ENCODE data around the gene NPHP1.
A peak's percentile ranks its signal among the peaks of the same experiment; 100 is the strongest.
"Not testable (repeated sequence)": the region's sequence is repeated elsewhere in the genome, so short reads cannot be mapped to it uniquely, and the experiment has no call there.

The NPHP1 gene

DNA sequence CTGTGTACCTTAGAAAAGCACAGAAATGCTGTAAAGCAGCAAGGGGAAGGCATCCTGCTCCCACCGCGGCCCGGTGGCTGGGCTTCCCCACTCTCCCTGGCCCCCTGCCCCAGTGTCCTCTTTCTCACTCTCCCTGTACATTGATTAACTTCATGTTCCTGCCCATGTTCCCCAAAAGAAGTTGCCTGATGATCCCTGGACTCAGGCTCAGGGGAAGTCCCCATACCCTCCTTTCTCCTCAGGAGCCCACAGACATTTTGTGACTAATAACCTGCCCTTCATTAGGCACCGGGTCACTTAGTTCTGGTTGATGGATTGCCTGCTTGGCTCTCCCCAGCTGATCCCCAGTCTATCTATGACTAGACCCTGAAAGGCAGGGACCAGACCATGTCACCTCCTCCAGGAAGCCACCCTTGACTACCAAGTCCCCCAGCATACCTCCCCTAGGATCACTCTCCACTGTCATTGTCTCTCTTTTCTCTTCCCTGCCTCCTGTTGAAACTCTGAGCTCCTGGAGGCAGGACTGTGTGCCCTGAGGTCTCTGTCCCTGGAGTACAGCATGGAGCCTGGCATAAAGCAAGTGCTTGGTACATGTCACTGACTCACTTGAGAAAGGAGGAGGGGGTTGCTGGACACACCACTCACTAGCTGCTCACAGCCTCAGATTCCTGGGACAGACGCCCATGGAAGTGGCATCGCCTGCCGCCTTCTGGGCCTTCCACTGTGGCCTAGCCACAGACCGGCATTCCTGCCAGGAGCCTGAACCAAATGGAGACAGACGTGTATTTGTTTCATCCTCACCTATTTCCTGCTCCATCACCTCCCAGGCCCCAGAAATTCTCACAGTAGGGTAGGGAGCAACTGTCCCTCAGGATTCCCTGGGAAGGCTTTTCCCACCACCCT lies 102.7 kb downstream of the NPHP1 start:
- DNase-seq: peak; percentile 29

DNA sequence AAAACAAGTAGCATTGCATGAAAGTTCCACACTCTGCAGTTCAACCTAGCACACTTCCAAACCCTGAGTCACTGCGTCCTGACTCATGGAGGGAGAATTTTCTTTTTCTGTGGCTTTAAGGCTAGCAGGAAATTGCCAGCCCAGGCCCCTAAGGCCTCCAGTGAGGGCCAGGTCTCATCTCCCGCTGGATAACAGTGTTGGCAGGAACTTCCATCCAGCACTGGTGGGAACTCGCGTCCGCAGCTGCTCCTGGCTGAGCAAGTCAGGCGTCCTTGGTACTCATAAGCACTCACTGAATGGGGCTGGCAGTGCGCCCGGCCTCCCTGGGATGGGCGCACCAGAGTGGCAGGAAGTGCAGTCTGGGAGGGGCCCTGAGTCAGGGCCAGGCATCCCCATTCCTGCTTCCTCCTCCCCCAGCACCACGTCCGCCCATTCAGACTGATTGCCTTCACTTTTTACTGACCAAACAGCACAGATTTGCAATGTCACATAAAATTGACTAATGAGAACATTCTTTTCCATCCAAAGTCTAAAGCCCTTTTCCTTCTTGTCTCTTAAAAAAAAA lies 103.5 kb downstream of the NPHP1 start:
- peak; percentile 85 for DNase-seq

DNA sequence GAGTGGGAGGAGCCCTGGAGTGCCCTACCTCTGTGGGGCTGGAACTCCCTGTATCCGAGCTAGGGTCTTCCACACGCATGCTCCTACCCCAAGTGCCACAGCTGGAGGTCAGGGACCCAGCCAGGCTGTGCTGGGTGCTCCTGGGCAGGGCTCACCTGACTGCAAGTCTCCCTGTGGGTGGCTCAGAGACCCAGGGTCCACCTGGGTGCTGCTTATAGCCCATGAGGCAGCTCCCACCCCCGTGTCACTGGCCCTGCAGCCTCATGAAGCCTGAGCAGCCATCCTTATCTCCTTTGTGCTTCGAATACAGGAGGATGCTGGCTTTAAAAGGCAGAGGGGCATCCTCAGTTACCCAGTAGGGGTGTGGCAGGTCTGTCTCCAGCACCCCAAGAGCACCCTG lies 103.9 kb downstream of the NPHP1 start:
- DNase-seq: not testable (repeated sequence)

DNA sequence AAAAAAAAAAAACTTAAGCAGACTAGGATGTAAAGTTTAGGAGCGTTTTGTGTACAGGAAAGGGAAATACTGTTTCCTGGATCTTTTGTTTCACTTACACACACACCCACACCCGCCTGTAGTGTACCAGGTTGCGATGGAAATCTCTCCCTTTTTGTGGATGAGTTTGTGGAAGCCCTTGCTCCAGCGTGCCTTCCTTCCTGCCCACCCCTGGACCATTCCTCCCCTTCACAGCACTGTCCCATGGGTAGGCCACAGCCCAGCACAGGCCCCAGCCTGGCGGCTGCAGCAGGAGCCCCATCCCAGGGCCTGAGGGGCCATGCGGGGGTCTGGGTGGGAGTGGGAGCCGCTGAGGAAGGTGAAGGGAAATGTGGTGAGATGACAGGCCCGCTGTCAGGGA lies 104.3 kb downstream of the NPHP1 start:
- DNase-seq: no peak

GRCh38 chr2:110099471-110100225 lies 105.2 kb downstream of the NPHP1 start:
- DNase-seq: no peak

DNA sequence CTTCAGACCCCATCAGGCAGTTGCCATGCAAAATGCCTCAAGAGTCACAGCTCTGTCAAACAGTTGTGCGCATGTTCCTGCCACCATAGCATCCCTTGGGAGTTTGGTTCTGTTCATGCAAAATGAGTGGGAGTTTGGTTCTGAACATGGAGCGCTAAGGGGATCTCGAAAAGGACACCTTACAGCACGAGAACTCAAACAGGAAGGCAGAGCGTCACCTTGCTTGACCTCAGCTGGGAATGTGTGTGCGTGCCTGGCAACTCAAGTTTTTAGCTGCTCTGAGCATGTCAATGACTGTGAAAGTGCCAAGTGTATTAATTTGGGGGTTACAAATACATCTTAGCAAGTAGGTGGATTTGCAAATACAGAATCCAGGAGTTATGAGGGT lies 105.8 kb downstream of the NPHP1 start:
- no peak for DNase-seq

DNA sequence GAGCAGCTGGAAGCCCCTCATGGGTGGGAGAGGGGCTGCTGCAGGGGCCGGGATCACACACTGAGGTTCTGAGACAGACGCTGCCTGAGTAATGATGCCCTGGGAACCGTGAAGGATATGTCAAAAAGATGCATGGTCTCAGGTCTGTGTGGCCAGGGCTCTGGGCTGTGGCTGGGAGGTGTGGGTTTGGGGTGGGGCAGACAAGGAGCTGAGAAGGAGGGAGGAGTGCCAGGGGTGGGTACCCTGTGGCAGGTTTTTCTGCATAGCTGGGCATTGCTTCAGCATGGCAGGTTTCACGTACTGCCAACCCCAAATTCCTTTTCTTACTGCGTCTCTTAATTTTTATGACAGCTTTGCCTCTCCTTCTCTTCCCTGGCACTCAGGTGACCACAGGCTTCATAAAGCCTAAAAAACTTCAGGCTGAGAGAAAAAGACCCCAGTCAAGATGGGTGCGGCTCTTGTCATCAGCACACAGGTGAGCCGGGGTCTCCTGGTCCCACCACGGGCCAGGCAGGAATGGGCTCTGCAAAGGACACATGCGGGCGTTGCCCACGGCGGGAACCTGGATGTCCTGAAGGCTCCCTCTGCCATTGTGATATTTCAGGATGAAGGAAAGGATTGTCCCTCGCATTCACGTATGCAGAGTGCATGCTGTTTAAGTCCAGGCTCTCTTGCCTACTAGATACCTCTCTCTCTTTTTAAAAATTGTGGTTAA lies 107.2 kb downstream of the NPHP1 start:
- no peak for DNase-seq

- DNase-seq: no peak
Observed at GRCh38 chr2:110095994-110096633, 108.7 kb downstream of the NPHP1 start.

DNA sequence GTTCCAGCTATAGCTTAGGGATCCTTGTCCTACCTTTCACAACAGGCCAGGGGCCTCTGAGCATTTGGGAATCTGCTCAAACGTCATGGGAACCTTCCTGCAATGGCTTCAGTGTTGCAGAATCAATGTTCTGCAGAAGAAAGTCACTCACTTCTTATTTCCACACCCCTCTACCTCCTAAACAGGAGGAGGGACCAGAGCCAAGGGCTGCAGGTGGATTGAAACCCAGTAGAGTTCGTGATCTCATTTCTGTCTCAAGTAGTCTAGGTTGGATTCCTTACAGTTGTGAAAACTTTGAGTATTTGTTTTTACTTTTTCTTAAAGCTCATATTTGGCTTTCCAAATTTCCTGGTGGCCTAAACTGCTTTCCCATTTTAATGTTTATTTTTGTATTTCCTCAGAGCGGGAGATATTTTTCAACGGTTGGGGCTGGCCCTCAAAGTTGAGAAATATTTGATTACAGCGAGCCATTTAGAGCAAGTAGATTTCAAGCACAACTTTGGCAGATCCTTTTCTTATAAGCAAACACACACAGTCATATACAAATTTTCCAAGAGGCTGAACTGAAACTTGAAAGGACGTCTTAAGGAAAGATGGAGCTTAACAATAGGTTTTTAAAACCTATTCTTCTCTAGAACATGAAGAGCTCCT lies 109.8 kb downstream of the NPHP1 start:
- DNase-seq: not testable (repeated sequence)

- DNase-seq: not testable (repeated sequence)
Observed at GRCh38 chr2:110093924-110094323, 110.9 kb downstream of the NPHP1 start.

GRCh38 chr2:110090164-110090563 lies 114.6 kb downstream of the NPHP1 start:
- not testable (repeated sequence) for DNase-seq

GRCh38 chr2:110083757-110084156 lies 121.1 kb downstream of the NPHP1 start:
- not testable (repeated sequence) for DNase-seq

DNA sequence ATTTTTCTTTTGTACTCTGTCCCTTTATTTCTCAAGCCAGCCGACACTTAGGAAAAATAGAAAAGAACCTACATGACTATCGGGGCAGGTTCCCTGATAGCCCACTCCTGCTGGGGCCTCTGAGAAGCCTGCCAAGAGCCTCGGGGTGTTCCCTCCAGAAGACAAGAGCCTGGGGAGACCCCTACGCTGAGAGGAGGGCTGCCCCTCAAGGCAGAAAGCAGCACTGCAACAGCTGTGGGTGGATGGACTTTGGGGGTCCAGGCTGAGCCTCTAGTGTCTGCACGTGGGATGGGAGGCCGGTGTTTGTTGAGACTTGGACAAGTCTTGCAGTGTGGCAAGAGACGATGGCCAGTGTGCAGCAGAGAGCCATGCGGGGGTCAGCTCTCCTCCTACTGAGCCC lies 121.7 kb downstream of the NPHP1 start:
- DNase-seq: not testable (repeated sequence)

DNA sequence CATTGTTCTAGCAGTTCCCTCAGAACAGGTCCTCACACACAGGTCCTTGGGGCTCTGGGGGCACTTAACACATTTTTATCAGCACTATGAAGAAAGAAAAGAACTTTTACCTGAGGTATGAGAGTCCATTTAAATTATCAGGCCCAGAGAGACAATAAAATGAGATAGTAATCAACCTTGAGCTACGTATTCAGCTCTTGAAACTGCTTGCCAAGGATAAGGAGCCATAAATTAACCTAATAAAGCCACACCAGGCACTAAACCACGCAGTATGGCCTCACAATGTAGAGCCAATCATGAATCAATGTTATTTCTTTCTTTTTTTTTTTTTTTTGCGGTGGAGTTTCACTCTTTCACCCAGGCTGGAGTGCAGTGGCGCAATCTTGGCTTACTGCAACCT lies 126.7 kb downstream of the NPHP1 start:
- DNase-seq: not testable (repeated sequence)

GRCh38 chr2:110075896-110076295 lies 128.9 kb downstream of the NPHP1 start:
- not testable (repeated sequence) for DNase-seq

Measured in inflammatory macrophage treated with lipopolysaccharide for 4 hours (primary cell).